HG03159 (cell line): ENCODE data around the gene CD9.
"Not testable (repeated sequence)": the region's sequence is repeated elsewhere in the genome, so short reads cannot be mapped to it uniquely, and the experiment has no call there.

Source experiments
- ATAC-seq: cut with Tn5 transposase; IDR thresholded peaks from one replicate; pipeline ENCODE4 v1.9.1; 2021; ENCODE audit warnings: mild to moderate bottlenecking, moderate library complexity; ENCODE audit not compliant: unreplicated experiment

CD9 gene

GRCh38 chr12:6178981-6179761, 21.0 kb upstream of the CD9 start:
- no peak for ATAC-seq

GRCh38 chr12:6180268-6181051, 19.7 kb upstream of the CD9 start:
- no peak for ATAC-seq

- no peak for ATAC-seq
Measured at GRCh38 chr12:6181166-6181565, 19.0 kb upstream of the CD9 start.

- ATAC-seq: no peak
Measured at GRCh38 chr12:6181583-6182278, 18.5 kb upstream of the CD9 start.

- no peak for ATAC-seq
Measured at GRCh38 chr12:6182279-6182898, 17.8 kb upstream of the CD9 start.

- no peak for ATAC-seq
Measured at GRCh38 chr12:6183689-6184428, 16.3 kb upstream of the CD9 start.

- ATAC-seq: no peak
Measured at GRCh38 chr12:6185961-6186827, 14.0 kb upstream of the CD9 start.

- ATAC-seq: no peak
Measured at GRCh38 chr12:6187948-6188793, 12.0 kb upstream of the CD9 start.

- ATAC-seq: no peak
Measured at GRCh38 chr12:6189028-6189427, 11.2 kb upstream of the CD9 start.

GRCh38 chr12:6189952-6190598, 10.1 kb upstream of the CD9 start:
- not testable (repeated sequence) for ATAC-seq

- not testable (repeated sequence) for ATAC-seq
Measured at GRCh38 chr12:6190767-6191530, 9.3 kb upstream of the CD9 start.

GRCh38 chr12:6192604-6193380, 7.4 kb upstream of the CD9 start:
- no peak for ATAC-seq

GRCh38 chr12:6193853-6194815, 6.1 kb upstream of the CD9 start:
- no peak for ATAC-seq

- peak; percentile 50 for ATAC-seq
Measured at GRCh38 chr12:6195665-6196535, 4.3 kb upstream of the CD9 start.

GRCh38 chr12:6198051-6198450, 2.1 kb upstream of the CD9 start:
- no peak for ATAC-seq
